Midbrain (tissue), 1 donor: ENCODE measurements around the gene SNX27.

Experiments
- DNase-seq: peaks from one replicate; lab custom pipeline; 2025; lab: John Stamatoyannopoulos, UW

Gene SNX27

DNA sequence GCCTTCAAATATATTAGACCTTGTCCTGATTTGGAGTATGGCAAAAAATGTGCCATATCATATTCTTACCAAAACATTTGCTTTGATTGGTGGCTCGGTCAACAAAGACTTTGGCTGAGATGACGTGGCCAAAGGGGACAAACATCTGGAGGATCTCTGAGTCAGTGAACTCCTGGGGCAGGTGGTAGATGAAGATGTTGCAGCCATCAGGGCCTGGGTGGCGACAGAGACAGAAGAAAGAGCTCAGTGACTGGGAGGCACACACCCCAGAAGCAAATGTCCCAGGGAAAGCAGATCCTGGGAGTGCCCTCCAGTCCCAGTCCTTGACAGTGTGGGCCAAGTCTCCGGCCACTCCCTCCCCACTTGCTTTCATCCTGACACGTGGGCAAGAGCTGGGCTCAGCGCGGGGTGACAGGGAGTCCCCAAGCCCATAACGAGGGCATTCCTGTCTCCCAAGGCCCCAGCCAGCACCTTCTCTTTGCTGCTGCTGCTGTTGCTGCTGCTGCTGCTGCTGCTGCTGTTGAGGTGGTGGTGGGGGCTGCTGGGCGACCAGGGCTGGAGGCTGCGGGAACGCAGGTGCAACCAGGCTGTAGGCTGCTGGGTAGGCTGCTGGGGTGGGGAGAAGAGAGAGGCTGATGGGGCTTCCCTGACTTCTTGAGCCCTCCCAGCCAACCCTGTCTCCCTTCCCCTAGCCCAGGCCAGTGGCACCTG, 94.1 kb downstream of the SNX27 start:
- DNase-seq: no peak

DNA sequence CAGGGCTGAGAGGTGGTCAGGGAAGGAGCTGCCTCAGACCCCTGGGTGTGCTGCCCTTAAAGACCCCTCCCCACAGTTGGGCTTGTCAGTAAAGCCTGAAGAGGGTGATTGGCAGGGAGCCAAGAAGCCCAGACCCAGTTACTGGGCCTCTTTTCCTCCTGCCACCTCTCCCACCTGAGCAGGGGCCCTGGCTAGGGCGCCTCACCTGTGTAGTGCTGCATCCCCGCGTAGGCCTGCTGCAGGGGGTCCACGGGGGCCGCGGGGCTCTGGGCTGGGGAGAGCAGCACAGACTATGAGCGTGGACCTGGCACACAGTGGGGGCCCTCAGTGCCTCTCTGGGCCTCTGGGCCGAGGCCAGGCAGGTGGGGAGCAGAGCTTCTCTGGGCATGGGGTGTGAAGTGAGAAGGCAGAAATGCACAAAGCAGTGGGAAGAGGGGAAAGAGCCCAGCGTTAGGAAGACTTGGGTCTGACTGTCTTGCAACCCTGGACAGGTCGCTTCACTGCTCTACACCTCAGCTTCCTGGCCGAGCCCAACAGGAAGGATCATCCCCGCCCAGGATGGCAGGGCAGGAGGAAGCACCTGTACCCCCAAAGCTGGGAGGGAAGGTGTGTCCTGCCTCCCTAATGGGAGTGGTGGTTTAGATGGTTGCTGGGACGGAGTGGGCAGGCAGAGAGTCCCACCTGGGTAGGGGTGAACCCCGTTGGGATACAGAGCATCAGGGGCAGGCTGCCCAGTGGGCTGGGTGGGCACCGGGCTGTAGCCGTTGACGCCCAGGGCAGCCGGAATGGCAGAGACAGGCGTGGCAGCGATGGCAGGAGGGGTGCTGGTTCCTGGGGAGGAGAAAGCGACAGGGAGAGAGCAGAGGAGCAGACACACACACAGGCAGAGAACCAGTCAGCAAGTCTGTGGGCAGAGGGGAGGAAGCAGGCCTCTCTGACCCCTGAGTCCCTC, 94.9 kb downstream of the SNX27 start:
- DNase-seq: no peak

DNA sequence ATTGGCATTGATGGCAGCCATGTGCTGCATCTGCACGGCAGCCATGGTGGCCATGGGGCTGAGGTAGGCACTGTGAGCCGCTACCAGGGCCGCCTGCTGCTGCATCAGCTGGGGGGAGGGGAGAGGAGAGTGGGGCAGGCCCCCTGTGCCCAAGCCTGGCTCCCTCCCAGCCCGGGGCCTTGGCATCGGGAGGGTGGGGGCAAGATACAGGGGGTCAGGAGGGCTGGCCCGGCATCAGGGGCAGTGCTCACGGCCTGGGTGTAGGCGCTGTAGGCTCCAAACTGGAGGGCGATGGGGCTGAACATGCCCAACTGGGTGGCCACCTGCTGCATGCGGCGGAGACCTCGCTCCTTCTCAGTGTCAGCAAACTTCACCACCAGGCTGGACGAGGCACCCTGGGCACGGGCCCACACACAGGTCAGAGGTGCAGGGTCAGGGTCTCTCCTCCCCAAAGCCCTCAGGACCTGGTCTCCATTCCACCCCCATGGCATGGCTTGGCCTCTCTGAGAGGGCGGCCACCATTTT, 95.8 kb downstream of the SNX27 start:
- no peak for DNase-seq

DNA sequence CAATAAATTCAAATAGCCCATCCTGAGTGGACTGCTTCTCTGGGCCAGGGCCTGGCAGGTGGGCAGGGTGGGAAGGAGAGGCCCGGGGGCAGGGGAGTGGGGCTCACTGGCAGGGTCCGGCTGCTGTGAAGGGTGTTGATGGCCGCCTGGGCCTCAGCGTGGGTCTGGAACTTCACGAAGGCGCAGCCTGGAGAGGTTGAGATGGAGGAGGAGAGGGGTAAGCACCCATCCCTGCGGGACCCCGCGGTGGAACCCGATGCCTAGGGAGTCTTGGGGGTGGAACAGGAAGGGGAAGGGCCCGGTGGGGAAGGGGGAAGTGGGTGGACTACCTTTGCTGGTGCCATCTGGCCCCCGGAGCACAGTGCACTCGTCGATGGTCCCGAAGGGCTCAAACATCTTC, 97.0 kb downstream of the SNX27 start:
- DNase-seq: no peak

DNA sequence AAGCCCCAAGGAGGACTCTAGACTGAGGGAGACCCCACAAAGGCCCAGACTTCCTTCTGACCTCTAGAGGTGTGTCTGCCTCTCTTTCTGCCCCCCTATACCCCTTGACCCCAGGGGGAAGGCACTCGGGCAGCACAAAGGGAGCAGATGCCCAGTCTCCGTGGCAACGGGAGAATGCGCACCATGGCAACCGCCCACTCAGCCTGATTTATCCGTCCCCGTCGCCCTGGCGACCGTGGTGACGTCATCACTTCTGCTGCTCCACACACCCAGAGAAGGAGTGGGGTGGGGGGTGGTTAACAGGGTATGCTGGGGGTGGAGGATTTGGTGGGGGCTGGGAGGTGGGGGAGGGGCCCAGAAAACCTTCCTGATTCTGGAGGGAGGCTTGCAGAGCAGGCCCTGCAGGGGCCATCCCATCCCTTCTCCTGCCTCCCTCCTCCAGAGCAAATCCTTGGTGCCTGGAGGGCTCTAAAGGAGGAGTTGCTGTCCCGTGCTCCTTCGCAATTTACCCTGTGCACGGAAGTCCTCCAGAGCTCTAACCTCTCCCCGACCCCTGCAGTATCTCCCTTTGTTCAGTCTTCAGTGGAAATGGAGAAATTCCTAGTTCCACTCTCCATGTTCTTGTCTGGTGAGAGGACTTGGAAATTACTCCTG, 98.5 kb downstream of the SNX27 start:
- DNase-seq: peak; percentile 29

DNA sequence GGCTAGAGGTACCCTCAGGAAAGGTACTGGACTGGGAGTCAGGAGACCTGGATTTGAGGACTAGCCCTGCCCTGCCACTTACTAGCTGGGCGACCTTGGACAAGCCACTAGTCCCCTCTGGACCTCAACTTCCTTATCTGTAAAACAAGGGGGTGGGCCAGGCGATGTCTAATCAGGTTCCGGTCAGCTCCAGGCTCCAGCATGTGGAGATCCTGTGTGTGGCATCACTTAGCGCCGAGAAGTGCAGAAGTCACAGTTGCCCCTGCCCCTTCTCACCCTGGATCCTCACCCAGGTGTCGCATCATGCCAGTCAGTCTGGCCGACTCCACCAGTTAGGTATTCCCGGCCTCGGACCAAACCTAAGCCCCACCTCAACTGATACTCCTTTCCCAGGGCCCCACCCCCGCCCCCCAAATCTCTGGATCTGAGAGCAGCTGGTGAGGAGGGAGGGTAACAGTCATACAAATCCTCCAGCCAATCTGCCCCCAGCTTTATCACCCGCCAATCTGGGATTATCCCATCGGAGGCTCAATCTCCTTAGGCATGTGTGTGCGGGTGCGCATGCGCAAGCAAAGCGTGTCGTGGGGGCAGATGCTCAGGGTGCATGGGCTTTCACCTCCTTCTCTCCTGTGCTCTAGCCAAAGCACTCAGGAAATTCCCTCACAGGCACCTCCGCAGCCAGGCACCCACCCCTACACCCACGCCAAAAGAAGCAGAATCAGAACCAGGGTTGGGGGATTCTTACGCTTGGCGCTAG, 99.4 kb downstream of the SNX27 start:
- DNase-seq: no peak

DNA sequence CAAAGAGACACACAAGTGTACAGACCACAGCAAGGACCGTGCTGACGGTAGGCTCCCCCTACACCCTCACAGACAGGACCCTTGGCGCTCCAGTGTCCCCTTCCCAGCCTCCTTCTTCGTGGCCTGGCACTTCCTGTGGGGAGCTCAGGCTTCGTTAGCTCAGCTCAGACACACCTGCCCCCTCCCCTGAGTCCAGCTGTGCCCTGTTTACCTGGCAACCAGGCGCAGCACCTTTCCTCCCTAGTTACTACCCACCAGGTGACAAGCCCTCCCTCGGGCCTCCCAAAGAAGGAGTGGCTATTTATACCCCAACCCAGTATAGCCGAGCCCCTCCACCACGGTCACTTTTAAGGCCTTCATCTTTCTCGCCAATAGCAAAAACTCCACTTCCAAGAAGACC, 100.1 kb downstream of the SNX27 start:
- DNase-seq: no peak

DNA sequence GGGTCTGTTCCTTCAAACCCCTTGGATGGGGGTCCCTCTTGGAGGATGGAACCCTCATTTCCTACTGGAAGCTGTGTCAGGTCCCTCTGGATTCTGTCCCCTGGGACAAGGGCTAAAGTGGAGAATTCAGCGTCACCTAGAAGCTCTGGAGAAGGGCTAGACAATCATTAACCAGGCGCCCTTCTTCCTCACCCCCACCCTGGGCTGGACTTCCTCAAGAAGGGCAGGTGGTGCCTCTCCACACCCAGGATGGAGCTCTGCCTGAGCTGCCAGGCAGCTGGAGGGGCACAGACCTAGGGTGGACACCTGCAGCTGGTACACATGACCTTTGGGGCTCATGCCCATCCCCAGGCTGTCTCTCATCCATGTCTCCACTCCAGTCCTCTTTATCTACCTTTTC, 101.2 kb downstream of the SNX27 start:
- DNase-seq: no peak

DNA sequence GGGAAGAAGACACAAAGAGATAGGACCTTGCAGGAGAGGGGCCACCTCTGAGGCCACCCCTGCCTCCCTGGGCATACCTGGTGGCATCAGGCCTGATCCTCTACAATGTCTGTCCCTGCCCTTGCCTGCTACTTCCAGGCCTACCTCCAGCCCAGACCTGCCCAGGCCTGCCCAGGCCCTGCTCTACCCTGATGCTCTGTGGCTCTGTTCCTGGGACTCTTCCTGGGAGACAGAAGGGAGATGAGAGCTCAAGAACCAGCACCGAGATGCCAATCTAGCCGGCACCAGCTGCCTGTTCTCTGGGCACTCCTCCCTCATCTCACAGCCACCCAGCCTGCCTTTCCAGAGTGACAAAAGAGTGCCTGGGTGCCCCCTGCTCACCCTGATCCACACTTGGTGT, 102.0 kb downstream of the SNX27 start:
- no peak for DNase-seq

DNA sequence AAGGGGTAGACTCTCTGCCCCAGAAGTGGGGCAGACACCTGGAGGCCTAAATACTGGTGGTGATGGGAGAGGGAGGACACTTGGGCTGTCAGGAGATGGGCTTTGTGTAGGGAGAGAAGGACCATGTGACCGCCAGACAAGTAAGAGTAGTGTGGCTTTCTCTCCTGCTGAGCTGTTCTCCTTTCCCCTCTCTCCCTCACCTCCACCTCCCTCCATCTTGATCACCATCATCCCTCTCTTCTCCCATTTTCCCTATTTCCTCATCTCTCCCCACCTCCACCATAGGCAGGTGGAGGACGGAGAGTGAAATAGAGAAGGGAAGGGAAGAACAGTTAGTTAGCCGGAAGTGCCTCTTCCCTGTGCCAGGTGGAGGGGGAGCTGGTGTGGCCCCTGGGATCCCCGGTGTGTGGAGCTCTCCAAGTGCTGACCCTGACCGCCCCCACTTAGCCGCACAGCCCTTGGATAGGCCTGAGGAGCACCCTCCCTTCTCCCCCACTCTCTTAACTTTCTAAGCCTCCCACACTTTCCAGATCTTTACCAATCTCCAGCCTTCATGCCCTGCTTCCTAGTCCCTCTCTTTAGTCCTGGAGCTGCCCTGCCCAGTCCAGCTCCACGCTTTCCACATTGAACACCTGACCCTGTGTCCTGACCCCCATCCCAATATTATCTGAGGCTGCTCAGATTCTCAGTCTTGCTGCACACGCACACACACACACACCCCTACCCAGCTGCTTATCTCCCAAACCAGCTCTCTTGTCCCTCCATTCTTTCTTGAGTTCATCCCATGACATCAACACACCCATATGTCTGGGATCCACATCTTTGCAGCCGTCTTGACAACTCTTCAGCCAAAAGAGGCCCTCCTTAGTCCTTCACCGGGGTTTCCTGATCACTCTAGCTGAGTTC, 103.2 kb downstream of the SNX27 start:
- no peak for DNase-seq

DNA sequence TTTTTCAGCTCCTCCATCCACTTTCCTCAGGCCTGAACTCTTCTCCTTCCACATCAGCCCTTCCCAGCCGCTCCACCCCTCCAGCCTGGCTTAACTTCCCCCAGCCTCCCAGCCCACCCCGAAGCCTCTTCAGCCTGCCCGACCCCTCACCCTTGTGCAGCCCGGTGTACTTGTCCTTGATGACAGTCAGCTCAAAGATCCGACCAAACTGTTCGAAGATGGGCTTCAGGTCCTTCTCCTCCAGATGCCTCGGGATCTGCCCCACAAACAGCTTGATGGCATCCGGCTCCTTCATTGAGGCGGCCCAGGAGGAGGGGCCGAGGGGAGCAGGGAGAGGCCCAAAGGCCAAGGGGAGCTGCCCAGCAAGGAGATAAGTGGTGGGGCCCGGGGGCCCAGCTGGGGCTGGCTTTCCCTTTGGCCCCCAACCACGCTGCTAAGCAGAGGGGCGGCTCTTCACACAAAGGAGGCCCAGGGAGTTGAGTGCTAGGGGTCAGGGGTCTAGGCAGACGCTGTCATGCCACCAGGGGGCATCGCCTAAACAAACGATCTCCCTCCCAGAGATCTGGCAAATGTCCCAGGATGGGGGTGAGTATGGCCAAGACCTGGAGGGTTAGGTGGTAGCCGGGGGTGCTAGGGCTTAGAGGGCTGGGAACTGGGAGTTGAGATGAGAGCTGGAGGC, 104.0 kb downstream of the SNX27 start:
- DNase-seq: no peak

DNA sequence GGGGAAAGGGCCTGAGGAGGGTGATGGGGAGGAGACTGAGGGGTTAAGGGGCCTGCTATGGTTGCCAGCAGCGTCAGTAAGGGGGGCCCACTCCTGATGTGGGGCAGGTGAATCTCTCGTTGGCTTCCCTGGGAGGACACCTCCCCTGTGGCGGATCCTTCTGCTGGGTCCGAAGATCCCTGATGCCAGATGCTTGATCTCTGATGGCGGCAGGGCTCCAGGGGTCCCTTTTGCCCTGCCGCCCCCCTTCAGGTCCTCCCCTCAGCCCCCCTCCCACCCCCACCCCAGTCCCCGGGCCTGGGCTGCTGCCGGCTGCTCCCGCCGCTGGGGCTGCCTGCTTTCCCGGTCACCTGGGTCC, 104.5 kb downstream of the SNX27 start:
- DNase-seq: no peak

DNA sequence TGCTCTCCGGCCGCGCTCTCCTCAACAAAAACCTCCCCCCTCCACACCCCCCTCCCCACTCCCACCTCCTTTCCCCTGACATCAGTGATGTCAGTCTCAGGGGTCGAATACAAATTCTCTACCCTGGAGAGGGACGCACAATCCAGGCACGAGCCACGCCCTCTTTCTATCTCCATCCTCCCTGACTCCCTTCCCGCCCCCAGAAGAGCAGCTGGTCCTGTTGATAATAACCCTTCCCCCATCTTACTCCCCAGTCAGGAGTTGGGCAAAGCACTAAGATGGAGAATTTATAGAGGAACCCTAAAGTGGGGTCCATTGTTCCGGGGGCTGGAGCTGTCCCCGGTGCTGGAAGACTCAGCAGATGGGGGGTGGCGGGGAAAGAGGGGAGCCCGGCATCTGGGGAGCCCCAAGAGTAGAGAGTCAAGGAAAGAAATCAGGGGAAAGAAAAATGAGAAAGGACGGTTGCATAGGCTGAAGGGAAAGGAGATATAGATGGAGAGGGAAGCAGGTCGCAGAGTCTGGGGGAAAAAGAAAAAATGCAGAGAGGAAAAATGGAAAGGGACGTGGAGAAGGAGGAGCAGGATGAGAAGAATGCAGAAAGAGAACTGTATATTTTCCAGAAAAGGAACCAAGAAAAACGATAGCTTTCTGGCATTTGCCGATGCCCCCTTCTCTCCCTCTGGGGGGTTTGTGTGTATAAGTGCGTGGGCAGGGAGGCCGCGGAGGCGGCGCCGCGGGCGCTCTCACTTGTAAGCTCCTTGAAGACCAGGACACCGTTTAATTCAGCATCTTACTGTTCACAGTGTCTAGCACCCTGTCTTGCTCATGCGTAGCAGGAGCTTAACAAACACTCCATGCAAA, 105.2 kb downstream of the SNX27 start, which contains the start of gene CELF3:
CELF3 (minus strand) TSS at position 33 of the 861 bp plus-strand sequence. CDS start 783 bp downstream, outside the sequence.
- DNase-seq: peak; percentile 70

DNA sequence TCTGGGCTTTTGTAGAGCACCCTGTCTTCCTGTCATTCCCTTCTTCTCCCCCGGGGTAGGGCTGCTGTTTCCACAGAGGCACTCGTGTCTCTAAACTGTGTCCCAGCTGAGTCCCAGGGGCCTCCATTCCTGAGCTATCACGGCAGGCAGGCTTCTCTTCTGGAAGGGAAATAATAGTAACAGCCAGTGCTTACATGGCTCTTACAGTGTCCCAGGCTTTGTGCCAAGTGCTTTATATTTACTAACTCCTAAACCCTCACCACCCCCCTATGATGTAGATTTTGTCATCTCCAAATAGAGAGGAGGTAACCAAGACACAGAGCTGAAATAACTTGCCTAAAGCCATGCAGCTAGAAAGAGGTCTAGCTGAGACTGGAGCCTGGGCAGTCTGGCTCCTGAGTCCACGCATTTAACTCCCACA, 106.2 kb downstream of the SNX27 start:
- DNase-seq: no peak

DNA sequence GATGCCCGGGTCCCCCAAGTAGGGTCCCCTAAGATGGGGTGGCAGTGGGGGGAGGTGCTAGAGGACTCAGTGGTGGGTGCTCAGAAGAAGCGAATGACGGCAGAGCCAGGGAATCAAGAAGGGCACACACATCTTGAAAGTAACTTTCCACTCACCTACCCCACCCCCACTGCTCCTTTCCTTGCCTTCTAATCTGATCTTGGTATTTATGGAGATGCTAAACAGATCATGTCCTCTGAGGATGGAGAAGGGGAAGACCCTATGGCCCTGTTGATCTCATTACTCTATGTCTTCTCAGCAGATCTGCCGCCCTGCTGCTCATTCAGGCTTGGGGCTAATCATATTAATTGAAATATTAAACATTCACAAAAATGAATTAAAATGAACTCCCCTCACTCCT, 106.8 kb downstream of the SNX27 start:
- DNase-seq: no peak

DNA sequence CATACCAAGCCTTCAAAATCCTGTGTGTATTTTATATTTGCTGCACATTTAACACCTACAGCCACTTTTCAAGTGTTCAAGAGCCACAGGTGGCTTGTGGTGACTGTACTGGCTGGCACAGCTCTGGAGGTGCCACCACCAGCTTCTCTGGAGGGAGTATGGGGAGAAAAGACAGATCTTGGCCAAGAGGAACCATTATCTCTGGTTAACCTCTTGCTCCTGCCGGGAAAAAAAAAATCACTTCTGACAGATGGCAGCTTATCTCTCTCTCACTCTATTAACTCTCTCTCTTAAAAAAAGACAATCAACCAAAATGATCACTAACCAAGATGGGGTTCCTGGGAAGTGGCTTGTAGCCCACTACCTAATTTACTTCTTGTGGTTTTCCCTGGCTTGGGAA, 108.3 kb downstream of the SNX27 start:
- DNase-seq: no peak

DNA sequence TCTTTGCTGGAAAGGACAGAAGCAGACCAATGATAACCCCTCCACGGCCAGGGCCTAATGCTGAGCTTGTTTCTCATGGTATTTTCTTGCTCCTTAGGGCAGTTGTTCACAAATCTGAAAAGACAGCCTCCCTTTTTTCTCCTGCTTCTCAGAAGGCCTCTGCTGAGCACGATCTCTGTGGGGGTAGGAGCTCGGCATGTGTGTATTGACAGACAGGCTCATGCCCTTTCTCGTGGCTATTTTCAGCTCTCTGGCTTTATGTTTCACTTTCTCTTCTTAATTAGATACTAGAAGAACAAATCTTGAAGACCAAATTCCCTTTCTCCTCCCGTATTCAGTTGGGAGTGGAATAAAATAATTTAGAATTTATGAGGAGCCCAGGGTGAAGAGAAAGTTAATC, 108.7 kb downstream of the SNX27 start:
- DNase-seq: no peak

DNA sequence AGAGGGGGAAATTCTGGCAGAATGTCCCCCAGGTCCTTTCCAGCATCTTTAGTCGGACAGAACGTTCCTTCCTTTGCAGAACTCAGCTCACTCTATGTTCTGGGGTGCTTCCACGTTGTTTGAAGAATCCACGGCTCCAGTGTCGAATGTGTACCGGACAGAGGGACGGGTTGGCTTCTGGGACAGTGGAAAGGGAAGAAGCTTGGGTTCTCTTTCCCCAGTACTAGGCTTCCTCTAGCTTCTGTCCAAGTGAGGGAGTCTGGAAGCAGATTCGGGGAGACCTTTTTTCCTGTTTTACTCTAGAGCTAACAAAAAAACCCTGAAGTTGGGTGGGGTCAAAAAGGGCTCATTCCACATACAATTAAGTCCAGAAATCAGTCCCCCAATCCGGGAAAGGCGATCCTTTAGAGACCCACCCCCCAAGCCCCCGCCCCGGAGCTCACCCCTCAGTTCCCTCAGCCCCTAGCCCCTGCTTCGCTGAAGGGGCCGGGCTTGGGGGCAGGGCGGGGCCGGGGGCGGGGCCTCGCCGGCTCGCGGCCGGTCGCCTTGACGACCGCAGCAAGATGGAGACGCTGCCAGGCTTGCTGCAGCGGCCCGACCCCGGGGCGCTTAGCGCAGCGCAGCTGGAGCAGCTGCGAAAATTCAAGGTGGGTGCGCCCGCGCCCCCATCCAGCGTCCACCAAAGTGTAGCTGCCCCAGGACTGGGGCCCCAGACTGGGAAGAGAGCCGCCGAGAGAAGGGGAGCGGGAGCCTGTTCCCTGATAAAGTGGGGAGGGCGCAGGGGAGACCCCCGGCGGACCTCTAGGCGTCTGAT, 109.3 kb downstream of the SNX27 start, which contains the start of gene RIIAD1:
RIIAD1 (plus strand) TSS at position 549 of the 814 bp plus-strand sequence; CDS start at position 564, 15 bp downstream.
- no peak for DNase-seq
